SK-N-SH treated with all-trans-retinoic acid at 6 μM for 48 hours (cell line): Measurements from ENCODE around the gene COL28A1.

Experiments
- CSDC2 ChIP-seq: fragments of 250-450 bp; sonication (Bioruptor Pico); IDR thresholded peaks from 2 replicates; pipeline ENCODE4 v1.5.0; 2020; ENCODE audit warnings: mild to moderate bottlenecking, moderate library complexity
- ESRRG ChIP-seq: fragments of 250-450 bp; sonication (Bioruptor Pico); IDR thresholded peaks from 2 replicates; pipeline ENCODE4 v1.6.1; 2021; ENCODE audit warnings: mild to moderate bottlenecking
- GLIS3 ChIP-seq: fragments of 250-450 bp; sonication (Bioruptor Pico); IDR thresholded peaks from 2 replicates; pipeline ENCODE4 v1.5.0; 2020; ENCODE audit warnings: mild to moderate bottlenecking, moderate library complexity
- ISL1 ChIP-seq: fragments of 250-450 bp; sonication (Bioruptor Pico); IDR thresholded peaks from 2 replicates; pipeline ENCODE4 v2.1.2; 2022; ENCODE audit warnings: mild to moderate bottlenecking, moderate library complexity
- POU6F1 ChIP-seq: fragments of 250-450 bp; sonication (Bioruptor Pico); IDR thresholded peaks from 2 replicates; pipeline ENCODE4 v1.8.0; 2021; ENCODE audit warnings: low read depth, mild to moderate bottlenecking, moderate library complexity, borderline replicate concordance
- RARB ChIP-seq: fragments of 250-450 bp; sonication (Bioruptor Pico); IDR thresholded peaks from 2 replicates; pipeline ENCODE4 v1.8.0; 2021; ENCODE audit warnings: mild to moderate bottlenecking, moderate library complexity
- TCF4 ChIP-seq: fragments of 250-450 bp; sonication (Bioruptor Pico); IDR thresholded peaks from 2 replicates; pipeline ENCODE4 v1.8.0; 2021; ENCODE audit warnings: mild to moderate bottlenecking, moderate library complexity, borderline replicate concordance
- TOX ChIP-seq: fragments of 250-450 bp; sonication (Bioruptor Pico); IDR thresholded peaks from 2 replicates; pipeline ENCODE4 v1.8.0; 2021; ENCODE audit warnings: mild to moderate bottlenecking, moderate library complexity, borderline replicate concordance
- ZFP3 ChIP-seq: fragments of 250-450 bp; sonication (Bioruptor Pico); IDR thresholded peaks from 2 replicates; pipeline ENCODE4 v1.5.0; 2020; ENCODE audit warnings: mild to moderate bottlenecking, moderate library complexity
- ZFP30 ChIP-seq: fragments of 450-650 bp; formaldehyde crosslinking; IDR thresholded peaks from 2 replicates; pipeline ENCODE4 v1.5.0; 2022; ENCODE audit warnings: mild to moderate bottlenecking, moderate library complexity
- ZNF565 ChIP-seq: fragments of 450-650 bp; formaldehyde crosslinking; conservative IDR thresholded peaks from 2 replicates; pipeline ENCODE4 v1.5.0; 2020; ENCODE audit warnings: low read depth, mild to moderate bottlenecking, moderate library complexity
- TF ChIP-seq, protein P1 (sequence below): fragments of 250-450 bp; sonication (Bioruptor Pico); IDR thresholded peaks from 2 replicates; pipeline ENCODE4 v1.8.0; 2020; ENCODE audit warnings: mild to moderate bottlenecking, moderate library complexity, borderline replicate concordance
- TF ChIP-seq, protein P2 (sequence below): fragments of 250-450 bp; sonication (Bioruptor Pico); IDR thresholded peaks from 2 replicates; pipeline ENCODE4 v1.5.1; 2020; ENCODE audit warnings: low read depth, mild to moderate bottlenecking, moderate library complexity

GRCh38 chr7:7427363-7427762 is 108.3 kb downstream of the COL28A1 start:
- TF ChIP-seq ZNF565 (CRISPR knock-in tag) (no peak), TOX (CRISPR knock-in tag) (no peak), RARB (CRISPR knock-in tag) (no peak), GLIS3 (CRISPR knock-in tag) (no peak), TCF4 (no peak), ESRRG (CRISPR knock-in tag) (no peak), CSDC2 (CRISPR knock-in tag) (no peak), ZFP3 (CRISPR knock-in tag) (no peak), ISL1 (no peak), ZFP30 (CRISPR knock-in tag) (no peak), POU6F1 (no peak)
- TF ChIP-seq, protein P1, sequence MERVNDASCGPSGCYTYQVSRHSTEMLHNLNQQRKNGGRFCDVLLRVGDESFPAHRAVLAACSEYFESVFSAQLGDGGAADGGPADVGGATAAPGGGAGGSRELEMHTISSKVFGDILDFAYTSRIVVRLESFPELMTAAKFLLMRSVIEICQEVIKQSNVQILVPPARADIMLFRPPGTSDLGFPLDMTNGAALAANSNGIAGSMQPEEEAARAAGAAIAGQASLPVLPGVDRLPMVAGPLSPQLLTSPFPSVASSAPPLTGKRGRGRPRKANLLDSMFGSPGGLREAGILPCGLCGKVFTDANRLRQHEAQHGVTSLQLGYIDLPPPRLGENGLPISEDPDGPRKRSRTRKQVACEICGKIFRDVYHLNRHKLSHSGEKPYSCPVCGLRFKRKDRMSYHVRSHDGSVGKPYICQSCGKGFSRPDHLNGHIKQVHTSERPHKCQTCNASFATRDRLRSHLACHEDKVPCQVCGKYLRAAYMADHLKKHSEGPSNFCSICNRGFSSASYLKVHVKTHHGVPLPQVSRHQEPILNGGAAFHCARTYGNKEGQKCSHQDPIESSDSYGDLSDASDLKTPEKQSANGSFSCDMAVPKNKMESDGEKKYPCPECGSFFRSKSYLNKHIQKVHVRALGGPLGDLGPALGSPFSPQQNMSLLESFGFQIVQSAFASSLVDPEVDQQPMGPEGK = no peak
- TF ChIP-seq, protein P2, sequence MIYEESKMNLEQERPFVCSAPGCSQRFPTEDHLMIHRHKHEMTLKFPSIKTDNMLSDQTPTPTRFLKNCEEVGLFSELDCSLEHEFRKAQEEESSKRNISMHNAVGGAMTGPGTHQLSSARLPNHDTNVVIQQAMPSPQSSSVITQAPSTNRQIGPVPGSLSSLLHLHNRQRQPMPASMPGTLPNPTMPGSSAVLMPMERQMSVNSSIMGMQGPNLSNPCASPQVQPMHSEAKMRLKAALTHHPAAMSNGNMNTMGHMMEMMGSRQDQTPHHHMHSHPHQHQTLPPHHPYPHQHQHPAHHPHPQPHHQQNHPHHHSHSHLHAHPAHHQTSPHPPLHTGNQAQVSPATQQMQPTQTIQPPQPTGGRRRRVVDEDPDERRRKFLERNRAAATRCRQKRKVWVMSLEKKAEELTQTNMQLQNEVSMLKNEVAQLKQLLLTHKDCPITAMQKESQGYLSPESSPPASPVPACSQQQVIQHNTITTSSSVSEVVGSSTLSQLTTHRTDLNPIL (CRISPR knock-in tag) = no peak
